Left ventricle myocardium inferior (tissue), 1 donor: ENCODE measurements around the gene ENTPD2. TPM values are rescaled to one million over a fixed set of nuclear protein-coding genes. Genes with fewer than 3 reads are reported as not detected.

Source experiments
- DNase-seq: peaks from one replicate; pipeline ENCODE4 v3.0.0-alpha.2; 2020
- H3K27ac ChIP-seq: fragments of 200-600 bp; replicated peaks from 2 replicates; pipeline ENCODE4 v1.8.0; 2021
- H3K27me3 ChIP-seq: fragments of 200-600 bp; 2 replicates; pipeline ENCODE4 v1.8.0; 2021; ENCODE audit warnings: low read depth
- H3K36me3 ChIP-seq: fragments of 200-600 bp; 2 replicates; pipeline ENCODE4 v1.8.0; 2021
- H3K4me1 ChIP-seq: fragments of 200-600 bp; 2 replicates; pipeline ENCODE4 v1.8.0; 2021
- H3K4me3 ChIP-seq: fragments of 200-600 bp; 2 replicates; pipeline ENCODE4 v1.8.0; 2021; ENCODE audit warnings: mild to moderate bottlenecking, moderate library complexity
- H3K9me3 ChIP-seq: fragments of 200-600 bp; replicated peaks from 2 replicates; pipeline ENCODE4 v1.8.0; 2021
- intact Hi-C: fragments of 100-400 bp; cut with micrococcal nuclease; formaldehyde crosslinking; loops from one replicate; pipeline ENCODE4 v1.11.0; 2022
- total RNA-seq: library from RNA; stranded (reverse); fragmentation: NEBNext Ultra II Directional; extraction: Animal tissue kit (Norgen Biotek cat#: 25700); gene quantifications from one replicate; pipeline ENCODE4 v1.2.1, GENCODE V29; 2021
- TF ChIP-seq, protein P1 (sequence below): fragments of 200-600 bp; IDR thresholded peaks from 2 replicates; pipeline ENCODE4 v1.8.0; 2021; ENCODE audit warnings: antibody characterized with exemption, mild to moderate bottlenecking, borderline replicate concordance
- donor health status: DM: no; HTN: yes; CAD: no; lungs with severe emphysema.

The ENTPD2 gene
- total RNA-seq, 1 donor from 2014 or later = 1.5 TPM

DNA sequence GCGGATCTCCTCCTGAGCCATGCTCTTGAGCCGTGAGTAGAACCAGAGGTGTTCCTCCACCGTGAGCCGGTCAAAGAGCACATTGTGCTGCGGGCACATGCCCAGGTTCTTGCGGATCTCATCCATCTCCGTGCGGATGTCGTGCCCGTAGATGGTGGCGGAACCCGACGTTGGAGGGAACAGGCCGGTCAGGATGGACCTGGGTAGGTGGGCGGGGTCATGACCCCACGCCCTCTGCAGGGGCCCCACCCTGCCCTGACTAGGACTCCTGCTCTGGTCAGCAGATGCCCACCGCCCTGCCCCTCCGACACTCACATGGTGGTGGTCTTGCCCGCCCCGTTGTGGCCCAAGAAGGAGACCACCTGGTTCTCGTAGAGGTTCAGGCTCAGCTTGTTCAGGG lies 37.9 kb downstream of the ENTPD2 start:
- no peak overlapping the region for H3K27ac ChIP-seq
- H3K27me3 ChIP-seq = no peaks in the 10 kb centered on the region
- H3K4me1 ChIP-seq = no peaks in the 10 kb centered on the region
- no peaks in the 10 kb centered on the region for H3K9me3 ChIP-seq
- TF ChIP-seq, protein P1, sequence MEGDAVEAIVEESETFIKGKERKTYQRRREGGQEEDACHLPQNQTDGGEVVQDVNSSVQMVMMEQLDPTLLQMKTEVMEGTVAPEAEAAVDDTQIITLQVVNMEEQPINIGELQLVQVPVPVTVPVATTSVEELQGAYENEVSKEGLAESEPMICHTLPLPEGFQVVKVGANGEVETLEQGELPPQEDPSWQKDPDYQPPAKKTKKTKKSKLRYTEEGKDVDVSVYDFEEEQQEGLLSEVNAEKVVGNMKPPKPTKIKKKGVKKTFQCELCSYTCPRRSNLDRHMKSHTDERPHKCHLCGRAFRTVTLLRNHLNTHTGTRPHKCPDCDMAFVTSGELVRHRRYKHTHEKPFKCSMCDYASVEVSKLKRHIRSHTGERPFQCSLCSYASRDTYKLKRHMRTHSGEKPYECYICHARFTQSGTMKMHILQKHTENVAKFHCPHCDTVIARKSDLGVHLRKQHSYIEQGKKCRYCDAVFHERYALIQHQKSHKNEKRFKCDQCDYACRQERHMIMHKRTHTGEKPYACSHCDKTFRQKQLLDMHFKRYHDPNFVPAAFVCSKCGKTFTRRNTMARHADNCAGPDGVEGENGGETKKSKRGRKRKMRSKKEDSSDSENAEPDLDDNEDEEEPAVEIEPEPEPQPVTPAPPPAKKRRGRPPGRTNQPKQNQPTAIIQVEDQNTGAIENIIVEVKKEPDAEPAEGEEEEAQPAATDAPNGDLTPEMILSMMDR = no peak
- intact Hi-C loops = no loop called here
- no peak for DNase-seq
- H3K4me3 ChIP-seq = no peak overlapping the region
- H3K36me3 ChIP-seq = peaks cover 85% of the 10 kb centered on the region

DNA sequence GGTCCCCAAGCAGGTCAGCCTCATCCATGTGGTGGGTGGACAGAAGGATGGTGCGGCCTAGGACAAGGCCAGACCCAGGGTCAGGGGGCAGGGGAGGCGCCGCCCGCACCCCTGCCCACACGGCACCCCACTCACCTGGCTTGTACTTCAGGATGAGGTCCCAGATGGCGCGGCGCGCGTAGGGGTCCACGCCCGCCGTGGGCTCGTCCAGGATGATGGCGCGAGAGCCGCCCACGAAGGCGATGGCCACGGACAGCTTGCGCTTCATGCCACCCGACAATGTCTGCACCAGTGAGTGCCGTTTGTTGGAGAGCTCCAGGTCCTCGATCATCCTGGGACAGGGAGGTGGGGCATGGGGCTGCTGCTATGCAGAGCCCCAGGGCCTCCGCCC lies 38.3 kb downstream of the ENTPD2 start:
- TF ChIP-seq, protein P1 = no peak
- Histone ChIP-seq H3K4me3 (no peak overlapping the region), H3K36me3 (peaks cover 80% of the 10 kb centered on the region), H3K9me3 (no peaks in the 10 kb centered on the region), H3K4me1 (no peaks in the 10 kb centered on the region), H3K27me3 (no peaks in the 10 kb centered on the region), H3K27ac (no peak overlapping the region)
- DNase-seq = no peak
- intact Hi-C loops = no loop called here

DNA sequence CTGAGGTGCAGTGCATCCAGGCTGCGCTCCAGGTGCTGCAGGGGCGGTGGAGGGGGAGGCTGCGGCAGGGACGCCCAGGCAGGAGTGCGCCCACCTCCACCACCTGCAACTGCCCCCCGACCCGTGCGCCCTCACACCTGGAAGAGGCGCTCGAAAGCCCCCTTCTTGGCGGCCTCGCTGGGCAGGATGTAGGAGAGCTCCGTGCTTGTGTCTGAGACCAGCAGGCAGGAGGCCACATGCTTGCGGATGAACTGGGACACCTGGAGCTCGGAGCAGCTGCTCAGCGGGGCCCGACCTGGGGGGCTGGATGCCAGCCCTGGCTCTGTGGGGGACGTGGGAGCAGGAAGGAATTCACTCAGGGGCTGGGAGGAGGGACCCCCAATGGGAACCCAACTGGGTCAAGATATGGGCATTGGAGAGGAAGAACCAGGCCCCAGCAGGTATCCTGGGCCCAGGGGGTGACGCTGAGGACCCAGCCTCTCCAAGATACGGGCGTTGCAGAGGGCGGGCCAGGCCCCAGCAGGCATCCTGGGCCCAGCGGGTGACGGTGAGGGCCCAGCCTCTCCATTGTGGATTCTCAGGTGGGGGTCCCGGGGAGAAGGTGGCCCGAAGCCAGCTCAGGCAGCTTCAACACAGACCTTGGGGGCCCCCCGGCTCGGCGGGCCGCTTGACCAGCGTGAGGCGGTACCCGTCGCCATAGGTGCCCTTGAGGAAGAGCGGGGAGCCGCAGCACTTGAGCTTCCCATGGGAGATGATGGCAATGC lies 38.9 kb downstream of the ENTPD2 start:
- intact Hi-C loops = no loop called here
- Histone ChIP-seq H3K4me3 (no peak overlapping the region), H3K9me3 (no peaks in the 10 kb centered on the region), H3K4me1 (no peaks in the 10 kb centered on the region), H3K36me3 (peaks cover 78% of the 10 kb centered on the region), H3K27me3 (no peaks in the 10 kb centered on the region), H3K27ac (no peak overlapping the region)
- TF ChIP-seq, protein P1 = no peak
- no peak for DNase-seq

DNA sequence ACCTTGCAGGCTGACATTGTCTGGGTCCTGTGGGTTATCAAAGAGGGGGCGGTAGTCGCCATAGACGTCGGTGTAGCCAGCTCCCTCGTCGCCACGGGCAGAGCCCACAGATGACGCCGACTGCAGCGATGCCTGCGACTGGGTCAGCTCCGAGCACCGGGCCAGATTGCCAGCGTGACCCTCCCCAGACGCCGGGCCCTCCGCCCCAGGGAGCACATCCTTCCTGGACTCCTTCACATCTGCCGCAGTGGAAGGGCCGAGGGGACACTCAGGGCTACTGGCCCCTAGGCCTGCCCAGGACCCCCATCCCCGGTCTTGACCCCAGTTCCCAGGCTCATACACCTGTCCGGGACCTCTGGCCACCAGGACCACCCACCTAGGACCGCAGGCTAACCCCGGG lies 39.7 kb downstream of the ENTPD2 start:
- intact Hi-C loops = no loop called here
- peaks cover 86% of the 10 kb centered on the region for H3K36me3 ChIP-seq
- H3K27me3 ChIP-seq = no peaks in the 10 kb centered on the region
- no peaks in the 10 kb centered on the region for H3K4me1 ChIP-seq
- no peaks in the 10 kb centered on the region for H3K9me3 ChIP-seq
- TF ChIP-seq, protein P1 = no peak
- DNase-seq = no peak
- no peak overlapping the region for H3K4me3 ChIP-seq
- no peak overlapping the region for H3K27ac ChIP-seq

DNA sequence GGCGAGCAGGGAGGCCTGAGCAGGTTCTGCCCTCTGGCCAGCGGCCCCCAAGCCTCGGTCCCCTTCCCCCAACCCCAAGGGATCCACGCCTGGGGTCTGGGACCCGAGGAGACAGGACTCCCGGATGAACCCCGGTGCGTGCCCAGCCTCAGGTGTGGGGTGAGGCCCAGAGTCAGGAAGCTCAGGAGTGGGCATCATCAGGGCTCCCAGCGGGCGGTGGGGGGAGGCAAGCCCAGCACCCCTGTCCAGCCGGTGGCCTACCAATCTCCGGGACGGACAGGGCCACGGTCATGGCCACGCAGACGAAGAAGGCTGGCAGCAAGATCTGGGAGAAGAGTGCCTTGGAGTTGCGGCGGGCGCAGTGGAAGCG lies 40.3 kb downstream of the ENTPD2 start:
- Histone ChIP-seq H3K27ac (no peak overlapping the region), H3K36me3 (peaks cover 83% of the 10 kb centered on the region), H3K9me3 (no peaks in the 10 kb centered on the region), H3K4me3 (no peak overlapping the region), H3K4me1 (no peaks in the 10 kb centered on the region), H3K27me3 (no peaks in the 10 kb centered on the region)
- intact Hi-C loops = no loop called here
- no peak for DNase-seq
- TF ChIP-seq, protein P1 = no peak
